ENCODE measurements around the gene PDE3B.
"Not testable (repeated sequence)": the region's sequence is repeated elsewhere in the genome, so short reads cannot be mapped to it uniquely, and the experiment has no call there.

Gene PDE3B

GRCh38 chr11:14643697-14644225 is at the start of gene PDE3B:
Gene PDE3B, plus strand, starts transcription at chr11:14643804. Its CDS starts 272 bp downstream, at chr11:14644076.
- TF ChIP-seq ZFX (IDR thresholded peaks at IDR 0.05) (peak; percentile 3), CTCF (conservative IDR thresholded peaks at IDR 0.05) (no peak; the same call in 1 of the 2 replicates)
- peak within 1 kb of the TSS; percentile 79 for H3K27ac ChIP-seq

- not testable (repeated sequence) for H3K27ac ChIP-seq
Measured at GRCh38 chr11:14595261-14595660, 48.3 kb upstream of the PDE3B start.

- no peak overlapping the region for H3K27ac ChIP-seq
- TF ChIP-seq ZFX (IDR thresholded peaks at IDR 0.05), result no peak
- no peak for TF ChIP-seq CTCF (conservative IDR thresholded peaks at IDR 0.05)
Measured at GRCh38 chr11:14607713-14608112, 35.9 kb upstream of the PDE3B start.

GRCh38 chr11:14609902-14610301 is 33.7 kb upstream of the PDE3B start:
- H3K27ac ChIP-seq, result no peak overlapping the region
- no peak for TF ChIP-seq ZFX (IDR thresholded peaks at IDR 0.05)
- TF ChIP-seq CTCF (conservative IDR thresholded peaks at IDR 0.05), result no peak

GRCh38 chr11:14611939-14612338 is 31.7 kb upstream of the PDE3B start:
- TF ChIP-seq ZFX (IDR thresholded peaks at IDR 0.05), result no peak
- TF ChIP-seq CTCF (conservative IDR thresholded peaks at IDR 0.05), result no peak
- no peak overlapping the region for H3K27ac ChIP-seq

GRCh38 chr11:14612694-14613093 is 30.9 kb upstream of the PDE3B start:
- no peak overlapping the region for H3K27ac ChIP-seq
- TF ChIP-seq ZFX (IDR thresholded peaks at IDR 0.05) (no peak), CTCF (conservative IDR thresholded peaks at IDR 0.05) (no peak)

GRCh38 chr11:14614091-14614622 is 29.4 kb upstream of the PDE3B start:
- no peak overlapping the region for H3K27ac ChIP-seq
- TF ChIP-seq CTCF (conservative IDR thresholded peaks at IDR 0.05), result no peak
- no peak for TF ChIP-seq ZFX (IDR thresholded peaks at IDR 0.05)
